Duodenal mucosa (tissue), 2 donors: Measurements from ENCODE around the gene DDAH1.

Experiments
- H3K27ac ChIP-seq: one replicate; pipeline ENCODE4 v1.7.0; 2013; ENCODE audit warnings: low read depth, low read length
- H3K27me3 ChIP-seq, 2 donors: one replicate each; pipeline ENCODE4 v1.7.0; 2013; ENCODE audit warnings: low read length in 2 of 2, control low read depth in 1 of 2; ENCODE audit not compliant: insufficient read depth in 2 of 2, control insufficient read depth in 1 of 2
- H3K36me3 ChIP-seq, 2 donors: one replicate each; pipeline ENCODE4 v1.7.0; 2013; ENCODE audit warnings: low read length in 2 of 2, control low read depth in 1 of 2; ENCODE audit not compliant: insufficient read depth in 2 of 2, control insufficient read depth in 1 of 2
- H3K4me1 ChIP-seq, 2 donors: one replicate each; pipeline ENCODE4 v1.7.0; 2013; ENCODE audit warnings: low read length in 2 of 2, control low read depth in 1 of 2; ENCODE audit not compliant: insufficient read depth in 2 of 2, control insufficient read depth in 1 of 2
- H3K4me3 ChIP-seq, 2 donors: one replicate each; pipeline ENCODE4 v1.7.0; 2013; ENCODE audit warnings: low read length in 2 of 2, low read depth in 1 of 2
- H3K9ac ChIP-seq, 2 donors: one replicate each; pipeline ENCODE4 v1.7.0; 2013; ENCODE audit warnings: low read length in 2 of 2, low read depth in 1 of 2
- H3K9me3 ChIP-seq, 2 donors: one replicate each; pipeline ENCODE4 v1.7.0; 2013; ENCODE audit warnings: low read length in 2 of 2, control low read depth in 1 of 2; ENCODE audit not compliant: control insufficient read depth in 1 of 2

Gene DDAH1

GRCh38 chr1:85361606-85362296 is 103.2 kb downstream of the DDAH1 start:
- H3K27ac ChIP-seq = no peak overlapping the region
- H3K4me3 ChIP-seq = no peak overlapping the region
- no peaks in the 10 kb centered on the region for H3K27me3 ChIP-seq
- H3K9me3 ChIP-seq = no peaks in the 10 kb centered on the region
- H3K36me3 ChIP-seq = no peaks in the 10 kb centered on the region
- no peak overlapping the region for H3K9ac ChIP-seq
- H3K4me1 ChIP-seq = peaks cover 0 to 12% of the 10 kb centered on the region in 2 donors

DNA sequence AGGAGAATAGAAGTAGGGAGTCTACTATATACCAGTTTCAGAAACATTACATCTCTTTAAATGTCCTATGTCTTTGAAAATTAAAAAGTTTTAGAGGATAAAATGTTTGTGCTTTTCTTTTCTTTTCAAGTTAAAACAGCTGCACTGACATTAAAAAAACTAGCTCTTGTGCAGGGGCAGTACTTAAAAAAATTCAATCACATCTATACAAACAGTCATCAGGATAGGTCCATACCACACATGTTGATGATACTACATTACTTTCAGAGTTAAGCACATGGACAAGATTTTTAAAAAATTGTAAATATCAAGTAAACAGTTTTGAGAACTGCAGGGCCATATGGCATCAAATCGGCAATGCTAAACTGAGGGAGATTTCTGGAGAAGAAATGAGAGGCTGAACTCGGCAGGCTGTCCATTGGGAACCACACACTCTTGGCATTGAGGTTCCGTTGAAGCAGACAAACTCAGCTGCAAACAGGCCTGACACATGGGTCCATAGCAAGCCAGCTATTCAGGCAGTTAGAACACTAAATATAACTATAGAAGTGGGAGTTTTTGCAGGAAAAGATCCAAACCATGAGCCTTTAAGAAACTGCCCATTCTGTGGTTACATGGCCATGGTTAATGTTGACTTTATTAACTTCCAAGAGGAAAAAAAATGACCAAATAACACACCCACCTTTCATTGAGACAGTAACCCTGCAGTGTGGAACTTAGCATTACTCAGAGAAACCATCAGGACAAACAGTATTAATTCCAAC is 104.0 kb downstream of the DDAH1 start:
- Histone ChIP-seq H3K9ac (no peak overlapping the region), H3K4me3 (no peak overlapping the region), H3K4me1 (peaks cover 0 to 12% of the 10 kb centered on the region in 2 donors), H3K27ac (no peak overlapping the region), H3K36me3 (no peaks in the 10 kb centered on the region), H3K9me3 (no peaks in the 10 kb centered on the region), H3K27me3 (no peaks in the 10 kb centered on the region)

DNA sequence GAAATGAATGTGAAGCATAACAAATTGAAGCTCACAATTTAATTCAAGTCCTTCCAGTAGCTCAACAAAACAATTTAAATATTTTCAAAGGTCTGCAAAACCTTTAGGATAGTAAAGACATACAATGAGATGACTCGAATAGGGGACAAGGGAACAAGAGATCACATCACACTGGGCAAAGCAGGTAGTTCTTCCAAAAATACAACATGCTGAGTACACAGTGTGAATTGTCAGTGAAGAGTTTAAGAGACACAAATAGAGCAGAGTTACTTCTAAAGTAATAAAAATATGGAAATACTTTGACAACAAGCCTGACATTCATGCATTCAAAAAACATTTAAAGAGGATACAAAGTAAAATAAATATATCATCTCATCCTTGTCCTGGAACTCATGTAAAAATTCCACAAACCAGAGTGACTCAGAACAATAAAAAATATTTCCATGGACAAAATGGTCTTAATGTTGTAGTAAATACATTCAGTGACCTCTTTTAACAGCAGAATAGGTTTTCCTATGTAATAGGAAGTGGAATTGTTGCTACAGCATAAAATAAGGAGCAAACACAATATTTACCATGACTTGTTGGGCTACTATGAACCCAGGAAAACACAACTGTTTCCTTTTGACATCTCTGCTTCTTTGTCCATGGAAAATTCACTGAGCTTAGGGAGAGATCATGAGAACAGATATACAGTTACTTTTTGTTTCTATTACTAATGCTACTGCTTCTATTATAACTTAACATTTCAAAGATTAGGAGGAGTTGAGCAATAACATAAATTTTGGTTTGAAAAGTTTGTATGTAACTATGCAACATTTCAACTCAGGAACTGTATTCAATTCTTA is 104.9 kb downstream of the DDAH1 start:
- no peak overlapping the region for H3K4me3 ChIP-seq
- H3K9ac ChIP-seq = no peak overlapping the region
- no peaks in the 10 kb centered on the region for H3K9me3 ChIP-seq
- H3K36me3 ChIP-seq = no peaks in the 10 kb centered on the region
- no peak overlapping the region for H3K27ac ChIP-seq
- peaks cover 0 to 12% of the 10 kb centered on the region in 2 donors for H3K4me1 ChIP-seq
- no peaks in the 10 kb centered on the region for H3K27me3 ChIP-seq

- Histone ChIP-seq H3K9ac (no peak overlapping the region), H3K27ac (no peak overlapping the region), H3K9me3 (no peaks in the 10 kb centered on the region), H3K27me3 (no peaks in the 10 kb centered on the region), H3K36me3 (no peaks in the 10 kb centered on the region), H3K4me3 (no peak overlapping the region), H3K4me1 (peaks cover 0 to 12% of the 10 kb centered on the region in 2 donors)
Observed at GRCh38 chr1:85358702-85359438, 106.1 kb downstream of the DDAH1 start.

DNA sequence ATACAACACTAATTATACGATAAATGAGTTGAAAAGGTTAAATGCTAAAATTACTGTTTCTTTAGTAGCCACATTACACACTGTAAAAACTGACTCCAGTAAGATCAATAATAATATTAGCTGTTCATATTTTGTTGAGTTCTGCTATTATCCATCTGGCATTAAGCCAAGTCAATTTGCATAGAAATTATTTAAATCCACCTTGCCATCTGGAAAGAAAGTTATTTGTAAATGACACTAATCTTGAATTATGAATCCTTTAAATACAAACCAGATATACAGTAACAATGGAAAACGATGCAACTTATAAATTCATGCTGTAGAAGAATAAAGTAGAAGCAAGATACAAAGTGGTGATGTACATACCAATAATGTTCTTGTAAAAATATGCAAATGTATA is 107.1 kb downstream of the DDAH1 start:
- no peaks in the 10 kb centered on the region for H3K36me3 ChIP-seq
- H3K27me3 ChIP-seq = no peaks in the 10 kb centered on the region
- no peak overlapping the region for H3K4me3 ChIP-seq
- H3K4me1 ChIP-seq = peaks cover 0 to 7% of the 10 kb centered on the region in 2 donors
- H3K9ac ChIP-seq = no peak overlapping the region
- H3K9me3 ChIP-seq = no peaks in the 10 kb centered on the region
- no peak overlapping the region for H3K27ac ChIP-seq

GRCh38 chr1:85356130-85356529 is 108.8 kb downstream of the DDAH1 start:
- no peaks in the 10 kb centered on the region for H3K9me3 ChIP-seq
- H3K27me3 ChIP-seq = no peaks in the 10 kb centered on the region
- H3K36me3 ChIP-seq = no peaks in the 10 kb centered on the region

GRCh38 chr1:85352055-85352454 is 112.9 kb downstream of the DDAH1 start:
- no peak overlapping the region for H3K9ac ChIP-seq
- H3K4me3 ChIP-seq = no peak overlapping the region
- no peak overlapping the region for H3K27ac ChIP-seq

More at GRCh38 chr1:85356130-85356529, 108.8 kb downstream of the DDAH1 start:
- H3K4me1 ChIP-seq = peaks cover 0 to 1% of the 10 kb centered on the region in 2 donors
- H3K4me3 ChIP-seq = no peak overlapping the region
- no peak overlapping the region for H3K27ac ChIP-seq
- no peak overlapping the region for H3K9ac ChIP-seq

GRCh38 chr1:85351202-85351828 is 113.6 kb downstream of the DDAH1 start:
- H3K4me1 ChIP-seq = no peaks in the 10 kb centered on the region
- peaks cover 8 to 21% of the 10 kb centered on the region in 2 donors for H3K36me3 ChIP-seq
- H3K27ac ChIP-seq = no peak overlapping the region
- H3K4me3 ChIP-seq = no peak overlapping the region
- no peak overlapping the region for H3K9ac ChIP-seq
- H3K27me3 ChIP-seq = no peaks in the 10 kb centered on the region
- H3K9me3 ChIP-seq = no peaks in the 10 kb centered on the region

More at GRCh38 chr1:85352055-85352454, 112.9 kb downstream of the DDAH1 start:
- no peaks in the 10 kb centered on the region for H3K9me3 ChIP-seq
- no peaks in the 10 kb centered on the region for H3K27me3 ChIP-seq
- no peaks in the 10 kb centered on the region for H3K4me1 ChIP-seq
- peaks cover 8 to 21% of the 10 kb centered on the region in 2 donors for H3K36me3 ChIP-seq

DNA sequence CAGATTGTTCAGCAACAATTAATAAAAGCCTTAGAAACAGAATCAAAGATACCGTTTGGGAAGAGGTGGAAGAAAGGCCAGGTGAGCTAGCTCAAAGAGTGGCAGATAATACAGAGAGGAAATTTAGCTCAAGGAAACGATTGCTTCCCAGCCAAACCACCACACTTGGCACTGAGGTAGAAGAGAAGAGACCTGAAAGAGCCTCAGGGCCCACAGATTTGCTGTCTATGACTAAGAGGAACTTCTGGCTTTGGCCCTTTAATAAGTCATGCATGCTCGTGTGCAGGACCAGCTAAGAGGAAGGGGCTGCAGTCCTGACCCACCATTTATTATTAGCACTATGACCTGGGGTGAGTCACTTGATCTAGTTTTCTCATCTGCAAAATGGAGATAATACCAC is 115.7 kb downstream of the DDAH1 start:
- Histone ChIP-seq H3K4me1 (no peaks in the 10 kb centered on the region), H3K27ac (no peak overlapping the region), H3K27me3 (no peaks in the 10 kb centered on the region), H3K36me3 (peaks cover 8 to 21% of the 10 kb centered on the region in 2 donors), H3K9me3 (no peaks in the 10 kb centered on the region), H3K9ac (no peak overlapping the region), H3K4me3 (no peak overlapping the region)
